HG03432 (cell line): ENCODE measurements around the gene MZT2A.
"Not testable (repeated sequence)": the region's sequence is repeated elsewhere in the genome, so short reads cannot be mapped to it uniquely, and the experiment has no call there.

Source experiments
- ATAC-seq: cut with Tn5 transposase; IDR thresholded peaks from one replicate; pipeline ENCODE4 v1.9.1; 2021; ENCODE audit warnings: mild to moderate bottlenecking, moderate library complexity; ENCODE audit not compliant: unreplicated experiment

Gene MZT2A

GRCh38 chr2:131467722-131468121, 24.5 kb downstream of the MZT2A start:
- ATAC-seq: not testable (repeated sequence)

GRCh38 chr2:131454914-131455313, 37.3 kb downstream of the MZT2A start:
- not testable (repeated sequence) for ATAC-seq

GRCh38 chr2:131451265-131451949, 40.8 kb downstream of the MZT2A start:
- ATAC-seq: peak; percentile 92

- not testable (repeated sequence) for ATAC-seq
These were observed 44.2 kb downstream of the MZT2A start for GRCh38 chr2:131447981-131448380.

- ATAC-seq: no peak
These were observed 46.3 kb downstream of the MZT2A start for GRCh38 chr2:131445896-131446295.

GRCh38 chr2:131445515-131445797, 46.7 kb downstream of the MZT2A start:
- ATAC-seq: not testable (repeated sequence)

GRCh38 chr2:131444736-131445514, 47.3 kb downstream of the MZT2A start:
- not testable (repeated sequence) for ATAC-seq

- ATAC-seq: peak; percentile 56
These were observed 51.3 kb downstream of the MZT2A start for GRCh38 chr2:131440742-131441468.
